RKO (cell line): ENCODE data around the gene ATP5F1C.

ENCODE experiments used
- DNase-seq: peaks from one replicate; pipeline ENCODE4 v3.0.0-alpha.2; 2016; ENCODE audit warnings: low spot score

The ATP5F1C gene

GRCh38 chr10:7853226-7853842 lies 65.4 kb downstream of the ATP5F1C start:
- DNase-seq, result no peak

GRCh38 chr10:7853890-7854289 lies 65.9 kb downstream of the ATP5F1C start:
- no peak for DNase-seq

- DNase-seq, result no peak
These were observed 67.2 kb downstream of the ATP5F1C start for GRCh38 chr10:7855205-7855604.

GRCh38 chr10:7856678-7857077 lies 68.7 kb downstream of the ATP5F1C start:
- DNase-seq, result no peak

GRCh38 chr10:7857262-7857661 lies 69.3 kb downstream of the ATP5F1C start:
- DNase-seq, result no peak
